Measurements from ENCODE around the gene TMEM120B. TPM values are rescaled to one million over a fixed set of nuclear protein-coding genes. Genes with fewer than 3 reads are reported as not detected.
A peak's percentile ranks its signal among the peaks of the same experiment; 100 is the strongest.

The TMEM120B gene
- total RNA-seq, 4 donors from 2014 or later, result 5.9 to 11.2 (median 6.4) TPM

- Histone ChIP-seq H3K9me3 (no peaks in the 10 kb centered on the region), H3K4me3 (peak overlapping the region; percentile 70 to 86 (median 78)), H3K4me1 (peaks cover 27 to 28% of the 10 kb centered on the region in 2 donors), H3K27ac (peak overlapping the region; percentile 97 to 100 (median 99)), H3K36me3 (peaks cover 0 to 21% of the 10 kb centered on the region in 2 donors), H3K27me3 (no peaks in the 10 kb centered on the region)
- intact Hi-C loops (cut with DNase I; ENCODE audit: low total_unique reads) (loop anchor here (1.0 kb wide), 1 partner anchor 7 kb away; no protein-coding TSS in a partner anchor), in situ Hi-C loops (cut with MboI; ENCODE audit: low sequenced_read_pairs in 4 of 4) (no loop called here)
- ATAC-seq (no peak), DNase-seq (peak in 1 of 2 donors; percentile 35)
- no peak for TF ChIP-seq POLR2A (IDR thresholded peaks at IDR 0.05)
- no peak for TF ChIP-seq CTCF (IDR thresholded peaks at IDR 0.05 in 4 of 5, conservative IDR thresholded peaks at IDR 0.05 in 1 of 5)
Observed at GRCh38 chr12:121804417-121805111, 92.0 kb downstream of the TMEM120B start.

GRCh38 chr12:121805171-121806008, 92.8 kb downstream of the TMEM120B start:
- H3K4me1 ChIP-seq, result peaks cover 27 to 28% of the 10 kb centered on the region in 2 donors
- TF ChIP-seq CTCF (IDR thresholded peaks at IDR 0.05 in 4 of 5, conservative IDR thresholded peaks at IDR 0.05 in 1 of 5) (no peak), POLR2A (IDR thresholded peaks at IDR 0.05) (no peak)
- intact Hi-C loops (cut with DNase I; ENCODE audit: low total_unique reads), result loop anchor here (1.0 kb wide), 1 partner anchor 8 kb away; no protein-coding TSS in a partner anchor
- in situ Hi-C loops (cut with MboI; ENCODE audit: low sequenced_read_pairs in 4 of 4), result no loop called here
- H3K36me3 ChIP-seq, result peaks cover 0 to 29% of the 10 kb centered on the region in 2 donors
- H3K27ac ChIP-seq, result peak overlapping the region; percentile 97 to 100 (median 99)
- DNase-seq (no peak), ATAC-seq (no peak)
- H3K27me3 ChIP-seq, result no peaks in the 10 kb centered on the region
- H3K4me3 ChIP-seq, result peak overlapping the region; percentile 70 to 86 (median 78)
- H3K9me3 ChIP-seq, result no peaks in the 10 kb centered on the region

DNA sequence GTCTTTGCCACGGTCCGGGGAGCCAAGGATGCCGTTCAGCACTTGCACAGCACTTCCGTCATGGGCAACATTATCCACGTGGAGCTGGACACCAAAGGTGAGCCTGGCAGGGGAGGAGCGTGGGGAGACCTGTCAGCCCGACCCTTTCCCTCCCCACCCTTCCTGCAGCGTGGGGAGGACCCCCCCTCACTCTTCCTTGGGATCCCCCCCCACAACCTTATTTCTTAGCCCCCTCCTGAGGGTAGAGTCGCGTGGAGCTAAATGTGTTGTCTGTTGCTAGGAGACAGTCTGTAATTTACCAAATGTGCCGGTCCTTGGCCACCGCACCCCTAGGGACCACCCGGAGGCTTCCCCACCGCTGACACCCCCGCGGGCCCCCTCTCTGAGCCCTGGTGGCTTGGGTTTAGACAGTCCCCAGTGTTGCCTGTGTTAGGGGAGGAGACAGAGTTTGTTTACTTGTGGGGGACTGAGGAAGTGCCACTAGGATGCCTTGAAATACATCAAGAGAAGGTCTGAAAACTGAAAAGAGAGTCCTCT, 93.5 kb downstream of the TMEM120B start:
- Histone ChIP-seq H3K27ac (peak overlapping the region; percentile 97 to 100 (median 99)), H3K4me1 (peaks cover 31 to 35% of the 10 kb centered on the region in 2 donors)
- no peak for ATAC-seq

More for the DNA sequence above, 93.5 kb downstream of the TMEM120B start:
- intact Hi-C loops (cut with DNase I; ENCODE audit: low total_unique reads), result no loop called here
- in situ Hi-C loops (cut with MboI; ENCODE audit: low sequenced_read_pairs in 4 of 4), result no loop called here
- no peak for DNase-seq
- Histone ChIP-seq H3K9me3 (no peaks in the 10 kb centered on the region), H3K4me3 (peak overlapping the region; percentile 70 to 86 (median 78)), H3K36me3 (peaks cover 0 to 32% of the 10 kb centered on the region in 2 donors), H3K27me3 (no peaks in the 10 kb centered on the region)
- TF ChIP-seq POLR2A (IDR thresholded peaks at IDR 0.05) (no peak), CTCF (IDR thresholded peaks at IDR 0.05 in 4 of 5, conservative IDR thresholded peaks at IDR 0.05 in 1 of 5) (no peak)

Measured in gastrocnemius medialis (tissue), 4 donors.